C4-2B (cell line): Measurements from ENCODE around the gene ZFYVE21.

Experiments used
- ZFX ChIP-seq: fragments of 450-650 bp; IDR thresholded peaks from 2 replicates; pipeline ENCODE4 v1.6.1; 2017
- TF ChIP-seq, protein P1 (sequence below): fragments of 450-650 bp; conservative IDR thresholded peaks from 2 replicates; pipeline ENCODE4 v1.5.1; 2017; ENCODE audit warnings: mild to moderate bottlenecking

DNA sequence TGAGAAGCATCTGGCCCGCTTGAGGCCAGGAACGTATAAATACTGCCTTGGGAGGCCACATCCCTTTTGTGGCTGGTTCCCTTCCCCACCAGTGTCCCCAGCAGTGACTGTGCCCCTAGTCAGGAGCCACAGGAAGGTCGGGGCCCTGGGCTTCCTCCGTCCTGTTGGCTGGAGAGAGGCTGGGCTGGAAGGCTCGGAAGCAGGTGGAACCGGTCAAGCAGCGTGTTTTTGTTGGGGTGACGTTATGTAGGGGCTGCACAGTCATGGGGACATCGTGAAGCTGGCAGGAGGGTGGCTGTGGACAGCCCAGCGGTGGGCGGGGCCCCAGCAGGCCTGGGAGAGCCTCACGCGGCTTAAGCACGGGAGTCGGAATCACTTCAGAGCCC is 10.5 kb upstream of the ZFYVE21 start:
- TF ChIP-seq ZFX = no peak
- TF ChIP-seq, protein P1, sequence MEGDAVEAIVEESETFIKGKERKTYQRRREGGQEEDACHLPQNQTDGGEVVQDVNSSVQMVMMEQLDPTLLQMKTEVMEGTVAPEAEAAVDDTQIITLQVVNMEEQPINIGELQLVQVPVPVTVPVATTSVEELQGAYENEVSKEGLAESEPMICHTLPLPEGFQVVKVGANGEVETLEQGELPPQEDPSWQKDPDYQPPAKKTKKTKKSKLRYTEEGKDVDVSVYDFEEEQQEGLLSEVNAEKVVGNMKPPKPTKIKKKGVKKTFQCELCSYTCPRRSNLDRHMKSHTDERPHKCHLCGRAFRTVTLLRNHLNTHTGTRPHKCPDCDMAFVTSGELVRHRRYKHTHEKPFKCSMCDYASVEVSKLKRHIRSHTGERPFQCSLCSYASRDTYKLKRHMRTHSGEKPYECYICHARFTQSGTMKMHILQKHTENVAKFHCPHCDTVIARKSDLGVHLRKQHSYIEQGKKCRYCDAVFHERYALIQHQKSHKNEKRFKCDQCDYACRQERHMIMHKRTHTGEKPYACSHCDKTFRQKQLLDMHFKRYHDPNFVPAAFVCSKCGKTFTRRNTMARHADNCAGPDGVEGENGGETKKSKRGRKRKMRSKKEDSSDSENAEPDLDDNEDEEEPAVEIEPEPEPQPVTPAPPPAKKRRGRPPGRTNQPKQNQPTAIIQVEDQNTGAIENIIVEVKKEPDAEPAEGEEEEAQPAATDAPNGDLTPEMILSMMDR = no peak
